Measurements from ENCODE around the gene FANCC.

GRCh38 chr9:95277509-95277908 lies 40.0 kb downstream of the FANCC start:
- TF ChIP-seq POLR2A (IDR thresholded peaks at IDR 0.05) (no peak), CTCF (IDR thresholded peaks at IDR 0.05) (no peak), POLR2AphosphoS5 (IDR thresholded peaks at IDR 0.05) (no peak)
